Spleen (tissue), 11 donors: Measurements from ENCODE around the gene ZMIZ1. TPM values are rescaled to one million over a fixed set of nuclear protein-coding genes. Genes with fewer than 3 reads are reported as not detected.

Source experiments
- DNase-seq: peaks from one replicate; pipeline ENCODE4 v3.0.0-alpha.2; 2020
- H3K27ac ChIP-seq, 8 donors: fragments of 200-600 bp; sonication (generic) in 7 of 8; 1 replicate in 4 of 8; 2 replicates in 4 of 8; pipeline versions ENCODE4 v1.5.0 to v1.8.0; 2016 to 2021; ENCODE audit warnings: inconsistent platforms in 4 of 8, mild to moderate bottlenecking in 4 of 8, moderate library complexity in 1 of 8
- H3K27me3 ChIP-seq, 7 donors: fragments of 200-600 bp; sonication (generic) in 6 of 7; replicated peaks in 1 of 7; 1 replicate in 4 of 7; 2 replicates in 3 of 7; pipeline versions ENCODE4 v1.5.0 to v1.8.0; 2016 to 2021; ENCODE audit warnings: inconsistent platforms in 3 of 7, mild to moderate bottlenecking in 1 of 7
- H3K36me3 ChIP-seq, 6 donors: fragments of 200-600 bp; sonication (generic) in 5 of 6; 1 replicate in 4 of 6; 2 replicates in 2 of 6; pipeline versions ENCODE4 v1.5.0 to v1.8.0; 2016 to 2021; ENCODE audit warnings: inconsistent platforms in 2 of 6
- H3K4me1 ChIP-seq, 6 donors: fragments of 200-600 bp; sonication (generic) in 5 of 6; 1 replicate in 3 of 6; 2 replicates in 3 of 6; pipeline versions ENCODE4 v1.5.0 to v1.8.0; 2016 to 2021; ENCODE audit warnings: inconsistent platforms in 3 of 6
- H3K4me3 ChIP-seq, 8 donors: fragments of 200-600 bp; sonication (generic) in 7 of 8; 1 replicate in 4 of 8; 2 replicates in 4 of 8; pipeline versions ENCODE4 v1.5.0 to v1.8.0; 2016 to 2021; ENCODE audit warnings: inconsistent platforms in 4 of 8, mild to moderate bottlenecking in 4 of 8, moderate library complexity in 2 of 8
- H3K9me3 ChIP-seq, 8 donors: fragments of 200-600 bp; sonication (generic) in 7 of 8; 1 replicate in 4 of 8; 2 replicates in 4 of 8; pipeline versions ENCODE4 v1.5.0 to v1.8.0; 2016 to 2021; ENCODE audit warnings: inconsistent platforms in 4 of 8
- POLR2A ChIP-seq, 3 donors: fragments of 450-650 bp; IDR thresholded peaks; one replicate each; pipeline ENCODE4 v1.5.1; 2017; ENCODE audit warnings: antibody characterized with exemption in 3 of 3, mild to moderate bottlenecking in 1 of 3
- POLR2AphosphoS5 ChIP-seq, 3 donors: sonication (generic); formaldehyde crosslinking; IDR thresholded peaks; one replicate each; pipeline ENCODE4 v1.5.1; 2017; ENCODE audit warnings: antibody characterized with exemption in 3 of 3
- WGBS, 5 donors: extraction: QIAGEN DNeasy Blood & Tissue Kit in 3 of 5; methylation state at CpG; one replicate each; pipeline versions ENCODE4 v1.1.5 to v1.1.7; 2013 to 2018; 5-methylcytosine and 5-hydroxymethylcytosine counted together
- intact Hi-C: fragments of 100-400 bp; cut with DNase I; formaldehyde crosslinking; loops from one replicate; pipeline ENCODE4 v1.15.0; 2023; ENCODE audit warnings: low total_unique reads
- polyA plus RNA-seq, 3 donors: library from polyadenylated mRNA; stranded (reverse); fragments of 200-250 nt; gene quantifications; one replicate each; pipeline ENCODE4 v1.2.1, GENCODE V29; 2013
- total RNA-seq, 7 donors: library from RNA; depleted of rRNA in 3 of 7; stranded (reverse); fragments of >200 nt in 3 of 7; fragmentation: NEBNext Ultra II Directional in 4 of 7; extraction: Animal tissue kit (Norgen Biotek cat#: 25700) in 4 of 7; gene quantifications; one replicate each; pipeline versions ENCODE4 v1.1.0 to v1.2.1, GENCODE V29; 2016 to 2021
- TF ChIP-seq, protein P1 (sequence below), 11 experiments: fragments of 200-600 bp in 7 of 11; fragments of 450-650 bp in 4 of 11; sonication (generic) in 4 of 11; IDR thresholded peaks in 8 of 11; conservative IDR thresholded peaks in 3 of 11; 1 replicate in 7 of 11; 2 replicates in 4 of 11; pipeline versions ENCODE4 v1.4.0 to v1.8.0; 2016 to 2021; ENCODE audit warnings: antibody characterized with exemption in 11 of 11, inconsistent platforms in 4 of 11, mild to moderate bottlenecking in 1 of 11
- donor health status: healthy with polysubstance abuse.
- donor health status: DM: no; HTN: no; CAD: no; lungs with moderate emphysema.
- donor health status: DM: no; HTN: no; CAD: no.
- donor health status: Bipolar disorder and iron deficiency.
- donor health status: healthy.
- donor health status: DM: no; HTN: no; CAD: no.
- donor health status: DM: yes; HTN: yes; CAD: no.

ZMIZ1 gene
- total and polyA plus RNA-seq, 10 donors: 10.7 to 210 (median 125) TPM

DNA sequence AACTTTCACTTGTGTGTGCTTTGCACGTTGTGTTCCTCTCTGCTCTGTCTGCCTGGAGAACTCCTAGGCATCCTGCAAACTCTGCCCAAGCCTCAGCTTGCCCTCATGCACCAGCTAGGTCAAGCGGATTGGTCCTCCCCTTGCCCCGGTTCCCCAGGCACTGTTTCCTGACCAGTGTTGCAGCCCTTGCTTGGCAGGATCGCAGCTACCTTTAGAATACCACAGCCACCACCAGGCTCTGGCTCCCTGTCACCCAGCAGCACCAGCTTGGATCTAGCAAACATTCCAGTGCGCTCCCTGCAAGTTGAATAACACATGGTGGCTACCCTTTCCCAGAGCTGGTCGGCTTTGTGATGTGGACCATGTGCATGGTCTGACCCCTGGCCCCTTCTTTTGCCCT is 19.0 kb downstream of the ZMIZ1 start:
- WGBS, 5 donors: 30 to 62% (median 41%) methylated on average over 4 to 6 of the region's 6 CpGs
- intact Hi-C loops: no loop called here
- TF ChIP-seq POLR2AphosphoS5 (IDR thresholded peaks at IDR 0.05) (no peak), POLR2A (IDR thresholded peaks at IDR 0.05) (no peak)
- TF ChIP-seq, protein P1, sequence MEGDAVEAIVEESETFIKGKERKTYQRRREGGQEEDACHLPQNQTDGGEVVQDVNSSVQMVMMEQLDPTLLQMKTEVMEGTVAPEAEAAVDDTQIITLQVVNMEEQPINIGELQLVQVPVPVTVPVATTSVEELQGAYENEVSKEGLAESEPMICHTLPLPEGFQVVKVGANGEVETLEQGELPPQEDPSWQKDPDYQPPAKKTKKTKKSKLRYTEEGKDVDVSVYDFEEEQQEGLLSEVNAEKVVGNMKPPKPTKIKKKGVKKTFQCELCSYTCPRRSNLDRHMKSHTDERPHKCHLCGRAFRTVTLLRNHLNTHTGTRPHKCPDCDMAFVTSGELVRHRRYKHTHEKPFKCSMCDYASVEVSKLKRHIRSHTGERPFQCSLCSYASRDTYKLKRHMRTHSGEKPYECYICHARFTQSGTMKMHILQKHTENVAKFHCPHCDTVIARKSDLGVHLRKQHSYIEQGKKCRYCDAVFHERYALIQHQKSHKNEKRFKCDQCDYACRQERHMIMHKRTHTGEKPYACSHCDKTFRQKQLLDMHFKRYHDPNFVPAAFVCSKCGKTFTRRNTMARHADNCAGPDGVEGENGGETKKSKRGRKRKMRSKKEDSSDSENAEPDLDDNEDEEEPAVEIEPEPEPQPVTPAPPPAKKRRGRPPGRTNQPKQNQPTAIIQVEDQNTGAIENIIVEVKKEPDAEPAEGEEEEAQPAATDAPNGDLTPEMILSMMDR (IDR thresholded peaks at IDR 0.05 in 8 of 11, conservative IDR thresholded peaks at IDR 0.05 in 3 of 11): no peak
- no peak for DNase-seq
- Histone ChIP-seq H3K4me3 (no peak overlapping the region), H3K36me3 (no peaks in the 10 kb centered on the region), H3K27me3 (peaks cover 0 to 12% (median 0%) of the 10 kb centered on the region in 7 donors), H3K9me3 (no peaks in the 10 kb centered on the region), H3K27ac (peak overlapping the region in 5 of 8 donors; percentile 8 to 86 (median 37)), H3K4me1 (peaks cover 61 to 100% (median 93%) of the 10 kb centered on the region in 6 donors)

DNA sequence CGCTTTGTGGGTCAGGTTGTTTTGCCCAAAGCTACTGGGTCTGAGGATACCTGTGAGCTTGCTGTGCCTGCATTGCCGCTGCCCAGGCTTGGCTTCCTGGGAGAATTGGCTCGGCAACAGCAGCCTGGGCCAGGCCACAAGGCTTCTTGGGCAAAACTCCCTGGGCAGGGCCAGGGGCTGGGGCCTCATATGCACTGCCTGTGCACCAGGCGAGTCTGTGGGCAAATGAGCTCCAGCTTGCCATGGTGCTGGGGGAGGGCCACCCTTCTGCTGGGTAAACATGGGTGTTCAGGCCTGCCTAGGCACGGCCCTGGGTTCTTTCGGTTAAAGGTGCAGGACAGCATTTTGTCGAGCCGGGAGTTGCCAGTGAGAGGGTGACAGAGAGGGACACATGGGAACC is 19.4 kb downstream of the ZMIZ1 start:
- no peak for DNase-seq
- WGBS, 5 donors: 54 to 82% (median 66%) methylated on average over 8 of the region's 8 CpGs

DNA sequence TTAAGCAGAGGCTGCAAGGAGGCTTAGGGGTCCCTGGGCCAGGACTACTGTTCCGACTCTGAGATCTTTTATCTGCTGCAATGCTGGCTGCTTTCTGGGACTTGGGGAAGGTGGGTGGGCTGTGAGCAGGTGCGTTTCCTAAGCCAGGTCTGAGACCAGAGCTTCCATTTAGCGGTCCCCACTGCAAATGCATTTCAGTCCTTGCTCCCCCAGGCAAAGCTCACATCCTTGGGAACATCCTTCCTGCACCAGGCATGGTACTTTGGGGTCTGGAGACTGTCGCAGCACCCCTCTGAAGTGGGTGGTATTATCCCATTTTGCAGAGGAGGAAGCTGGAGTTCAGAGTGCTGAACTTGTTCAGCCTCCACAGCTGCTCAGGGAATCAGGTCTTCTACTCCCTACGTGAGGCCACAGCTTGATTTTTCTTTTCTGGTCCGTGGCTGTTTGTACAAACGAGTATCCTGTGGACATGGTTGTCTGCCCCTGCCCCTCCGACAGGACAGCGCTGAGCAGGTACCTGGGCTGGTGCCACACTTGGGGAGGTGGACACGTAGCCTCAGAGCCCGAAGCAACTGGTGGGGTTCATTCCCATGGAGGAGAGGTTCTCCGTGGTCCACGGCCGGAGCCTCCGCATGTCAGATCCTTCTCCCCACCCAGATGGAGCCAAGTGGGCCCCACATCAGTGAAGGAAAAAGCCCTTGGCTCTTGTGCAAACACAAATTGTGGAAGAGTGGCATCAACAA is 20.0 kb downstream of the ZMIZ1 start:
- Histone ChIP-seq H3K27ac (peak overlapping the region in 4 of 8 donors; percentile 10 to 86 (median 54)), H3K4me3 (no peak overlapping the region), H3K27me3 (peaks cover 0 to 8% (median 0%) of the 10 kb centered on the region in 7 donors), H3K9me3 (no peaks in the 10 kb centered on the region), H3K36me3 (no peaks in the 10 kb centered on the region), H3K4me1 (peaks cover 60 to 100% (median 91%) of the 10 kb centered on the region in 6 donors)
- TF ChIP-seq, protein P1 (IDR thresholded peaks at IDR 0.05 in 8 of 11, conservative IDR thresholded peaks at IDR 0.05 in 3 of 11): no peak
- TF ChIP-seq POLR2AphosphoS5 (IDR thresholded peaks at IDR 0.05) (peak in 2 of 3 donors; percentile 5 to 11), POLR2A (IDR thresholded peaks at IDR 0.05) (no peak)
- DNase-seq: no peak
- 66 to 82% (median 73%) methylated on average over 14 to 15 of the region's 15 CpGs for WGBS, 5 donors
- intact Hi-C loops: no loop called here

More for the DNA sequence above, 19.4 kb downstream of the ZMIZ1 start:
- H3K4me3 ChIP-seq: no peak overlapping the region
- peaks cover 60 to 100% (median 91%) of the 10 kb centered on the region in 6 donors for H3K4me1 ChIP-seq
- H3K9me3 ChIP-seq: no peaks in the 10 kb centered on the region
- H3K27ac ChIP-seq: peak overlapping the region in 5 of 8 donors; percentile 8 to 86 (median 37)
- TF ChIP-seq POLR2A (IDR thresholded peaks at IDR 0.05) (no peak), POLR2AphosphoS5 (IDR thresholded peaks at IDR 0.05) (peak in 2 of 3 donors; percentile 3 to 45)
- H3K36me3 ChIP-seq: no peaks in the 10 kb centered on the region
- H3K27me3 ChIP-seq: peaks cover 0 to 8% (median 0%) of the 10 kb centered on the region in 7 donors
- intact Hi-C loops: no loop called here

DNA sequence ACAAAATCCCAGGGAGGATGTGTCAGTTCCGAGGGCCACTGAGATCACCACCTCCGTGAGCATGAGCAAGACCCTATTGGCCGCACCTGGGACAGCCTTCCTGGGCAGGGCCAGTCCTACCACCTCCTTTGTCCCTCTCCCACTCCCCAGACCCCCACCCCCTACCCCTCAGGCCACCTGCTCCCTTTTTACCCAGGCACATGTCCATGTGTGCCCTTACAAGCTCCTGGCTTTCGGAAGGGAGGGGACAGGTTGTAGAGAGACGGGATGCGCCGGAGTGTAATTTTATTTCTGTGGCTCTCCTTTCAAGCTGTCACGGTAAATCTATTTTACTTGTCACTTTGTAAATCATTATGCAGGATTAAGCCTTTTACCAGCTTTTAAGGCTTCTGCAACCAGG is 20.9 kb downstream of the ZMIZ1 start:
- peak overlapping the region in 4 of 8 donors; percentile 10 to 86 (median 52) for H3K27ac ChIP-seq
- H3K9me3 ChIP-seq: no peaks in the 10 kb centered on the region
- DNase-seq: no peak
- H3K4me3 ChIP-seq: no peak overlapping the region
- 76 to 83% (median 79%) methylated on average over 8 of the region's 8 CpGs for WGBS, 5 donors
- intact Hi-C loops: no loop called here
- TF ChIP-seq POLR2AphosphoS5 (IDR thresholded peaks at IDR 0.05) (no peak), POLR2A (IDR thresholded peaks at IDR 0.05) (no peak)
- TF ChIP-seq, protein P1 (IDR thresholded peaks at IDR 0.05 in 8 of 11, conservative IDR thresholded peaks at IDR 0.05 in 3 of 11): no peak
- H3K36me3 ChIP-seq: no peaks in the 10 kb centered on the region
- H3K27me3 ChIP-seq: peaks cover 0 to 8% (median 0%) of the 10 kb centered on the region in 7 donors
- peaks cover 59 to 100% (median 90%) of the 10 kb centered on the region in 6 donors for H3K4me1 ChIP-seq
